ENCODE data around the gene FXYD5. TPM values are rescaled to one million over a fixed set of nuclear protein-coding genes. Genes with fewer than 3 reads are reported as not detected.

FXYD5 gene
- total RNA-seq, 1 donor from 2014 or later, result 144 TPM

- no peaks in the 10 kb centered on the region for H3K9me3 ChIP-seq
- no peaks in the 10 kb centered on the region for H3K27me3 ChIP-seq
- no peaks in the 10 kb centered on the region for H3K36me3 ChIP-seq
- H3K27ac ChIP-seq, result no peak overlapping the region
- no peak for DNase-seq (ENCODE audit: extremely low spot score in 2 of 2)
- H3K4me1 ChIP-seq, result peaks cover 27% of the 10 kb centered on the region
- no peak for TF ChIP-seq POLR2A (IDR thresholded peaks at IDR 0.05)
- no peak for TF ChIP-seq CTCF (IDR thresholded peaks at IDR 0.05)
- TF ChIP-seq POLR2AphosphoS5 (IDR thresholded peaks at IDR 0.05; ENCODE audit: insufficient read depth in 1 of 2, low read depth in 1 of 2), result no peak
- intact Hi-C loops (cut with DNase I), result no loop called here
- H3K4me3 ChIP-seq, result no peak overlapping the region
These were observed 61.7 kb downstream of the FXYD5 start for GRCh38 chr19:35216016-35216832.

GRCh38 chr19:35216833-35217648, 62.5 kb downstream of the FXYD5 start:
- no peaks in the 10 kb centered on the region for H3K36me3 ChIP-seq
- no peak for DNase-seq (ENCODE audit: extremely low spot score in 2 of 2)
- H3K27ac ChIP-seq, result no peak overlapping the region
- no peaks in the 10 kb centered on the region for H3K27me3 ChIP-seq
- H3K4me1 ChIP-seq, result peaks cover 27% of the 10 kb centered on the region
- TF ChIP-seq CTCF (IDR thresholded peaks at IDR 0.05) (no peak), POLR2A (IDR thresholded peaks at IDR 0.05) (no peak), POLR2AphosphoS5 (IDR thresholded peaks at IDR 0.05; ENCODE audit: insufficient read depth in 1 of 2, low read depth in 1 of 2) (no peak)
- H3K9me3 ChIP-seq, result no peaks in the 10 kb centered on the region
- H3K4me3 ChIP-seq, result no peak overlapping the region
- intact Hi-C loops (cut with DNase I), result no loop called here

- Histone ChIP-seq H3K27ac (no peak overlapping the region), H3K36me3 (no peaks in the 10 kb centered on the region), H3K4me1 (peaks cover 26% of the 10 kb centered on the region), H3K4me3 (no peak overlapping the region), H3K27me3 (no peaks in the 10 kb centered on the region), H3K9me3 (no peaks in the 10 kb centered on the region)
- no peak for DNase-seq (ENCODE audit: extremely low spot score in 2 of 2)
- intact Hi-C loops (cut with DNase I), result no loop called here
- TF ChIP-seq POLR2A (IDR thresholded peaks at IDR 0.05) (no peak), CTCF (IDR thresholded peaks at IDR 0.05) (no peak), POLR2AphosphoS5 (IDR thresholded peaks at IDR 0.05; ENCODE audit: insufficient read depth in 1 of 2, low read depth in 1 of 2) (no peak)
These were observed 63.1 kb downstream of the FXYD5 start for GRCh38 chr19:35217649-35217990.

- no peaks in the 10 kb centered on the region for H3K27me3 ChIP-seq
- H3K4me3 ChIP-seq, result no peak overlapping the region
- no peak overlapping the region for H3K27ac ChIP-seq
- H3K9me3 ChIP-seq, result no peaks in the 10 kb centered on the region
- TF ChIP-seq POLR2A (IDR thresholded peaks at IDR 0.05), result no peak
- TF ChIP-seq POLR2AphosphoS5 (IDR thresholded peaks at IDR 0.05; ENCODE audit: insufficient read depth in 1 of 2, low read depth in 1 of 2), result no peak
- TF ChIP-seq CTCF (IDR thresholded peaks at IDR 0.05), result no peak
- peaks cover 13% of the 10 kb centered on the region for H3K4me1 ChIP-seq
- no peak for DNase-seq (ENCODE audit: extremely low spot score in 2 of 2)
- intact Hi-C loops (cut with DNase I), result no loop called here
- H3K36me3 ChIP-seq, result no peaks in the 10 kb centered on the region
These were observed 64.5 kb downstream of the FXYD5 start for GRCh38 chr19:35219008-35219407.

Small RNA genes within 50 kb of the gene (small RNA-seq; reads per million reads assigned to genes)
- not detected for gene AC020907.2

Other genes starting within 250 kb of the FXYD5 start
- gene ZNF30, start 227.8 kb upstream of the FXYD5 start, total RNA-seq, result 2.5 TPM
- gene ZNF792, start 190.5 kb upstream of the FXYD5 start, total RNA-seq, result 4.2 TPM
- 61.9 TPM for gene GRAMD1A, start 154.4 kb upstream of the FXYD5 start, total RNA-seq
- 8.6 TPM for gene SCN1B, start 124.3 kb upstream of the FXYD5 start, total RNA-seq
- not detected for gene HPN, start 113.0 kb upstream of the FXYD5 start, total RNA-seq
- 788 TPM for gene FXYD3, start 38.9 kb upstream of the FXYD5 start, total RNA-seq
- 32.9 TPM for gene LGI4, start 19.7 kb upstream of the FXYD5 start, total RNA-seq
- gene FXYD1, start 15.9 kb upstream of the FXYD5 start, total RNA-seq, result 135 TPM
- gene FXYD7, start 11.5 kb upstream of the FXYD5 start, total RNA-seq, result 3.4 TPM
- gene FAM187B, start 74.0 kb downstream of the FXYD5 start, total RNA-seq, result not detected
- 32.9 TPM for gene LSR, start 94.3 kb downstream of the FXYD5 start, total RNA-seq
- gene USF2, start 114.2 kb downstream of the FXYD5 start, total RNA-seq, result 95.5 TPM
- not detected for gene HAMP, start 127.8 kb downstream of the FXYD5 start, total RNA-seq
- not detected for gene MAG, start 137.4 kb downstream of the FXYD5 start, total RNA-seq
- 7.6 TPM for gene CD22, start 174.5 kb downstream of the FXYD5 start, total RNA-seq
- gene FFAR1, start 193.2 kb downstream of the FXYD5 start, total RNA-seq, result not detected
- gene FFAR3, start 203.7 kb downstream of the FXYD5 start, total RNA-seq, result not detected
- gene GPR42, start 216.3 kb downstream of the FXYD5 start, total RNA-seq, result not detected